PC-3 (cell line): ENCODE results near the gene GSC2.

Experiments used
- CTCF ChIP-seq: fragments of 300-600 bp; sonication (generic); conservative IDR thresholded peaks from 2 replicates; pipeline ENCODE4 v1.5.1; 2017; ENCODE audit warnings: antibody characterized with exemption, low read depth, mild to moderate bottlenecking, low read length
- EZH2 ChIP-seq: fragments of 300-600 bp; sonication (generic); IDR thresholded peaks from one replicate; pipeline ENCODE4 v1.6.1; 2017; ENCODE audit warnings: antibody characterized with exemption, mild to moderate bottlenecking, low read length; ENCODE audit not compliant: unreplicated experiment
- EZH2phosphoT487 ChIP-seq: fragments of 300-600 bp; sonication (generic); IDR thresholded peaks from 2 replicates; pipeline ENCODE4 v1.6.1; 2018; ENCODE audit warnings: mild to moderate bottlenecking, antibody characterized with exemption, low read length, borderline replicate concordance

- TF ChIP-seq CTCF (no peak), EZH2 (no peak), EZH2phosphoT487 (no peak)
Observed at GRCh38 chr22:19180234-19180633, 30.1 kb upstream of the GSC2 start.
